ENCODE results near the gene TRRAP. TPM values are rescaled to one million over a fixed set of nuclear protein-coding genes. Genes with fewer than 3 reads are reported as not detected.

The TRRAP gene
- total and polyA plus RNA-seq, 2 of the 8 experiments (the other 6 are each of a cell fraction or from before 2014, with no cell fraction given), result 21.7 to 48.6 TPM

- TF ChIP-seq CTCF (IDR thresholded peaks at IDR 0.05; ENCODE audit: control extremely low read depth in 1 of 3, insufficient read depth in 1 of 3, low read depth in 1 of 3, low read length in 3 of 3) (no peak), RXRA (IDR thresholded peaks at IDR 0.05; ENCODE audit: insufficient read depth, low read depth, low read length) (no peak), SIX5 (IDR thresholded peaks at IDR 0.05; ENCODE audit: low read depth, low read length) (no peak), POLR2A (IDR thresholded peaks at IDR 0.05; ENCODE audit: control extremely low read depth in 1 of 2, low read depth in 2 of 2, low read length in 2 of 2) (no peak), NANOG (IDR thresholded peaks at IDR 0.05; ENCODE audit: insufficient read depth, low read depth, low read length, poor library complexity, severe bottlenecking) (no peak), BACH1 (IDR thresholded peaks at IDR 0.05; ENCODE audit: low read length) (no peak), CHD2 (IDR thresholded peaks at IDR 0.05; ENCODE audit: low read length) (no peak)
Measured at GRCh38 chr7:99032928-99033327, 154.6 kb downstream of the TRRAP start (continued).

Measured in H1 (cell line).